Measurements from ENCODE around the gene DCST2. TPM values are rescaled to one million over a fixed set of nuclear protein-coding genes. Genes with fewer than 3 reads are reported as not detected.

DCST2 gene
- 0.17 to 0.80 TPM (median 0.29 TPM) in 5 replicates for total RNA-seq (2022; extraction: Qiagen RNA extraction; ENCODE audit: low read depth)

DNA sequence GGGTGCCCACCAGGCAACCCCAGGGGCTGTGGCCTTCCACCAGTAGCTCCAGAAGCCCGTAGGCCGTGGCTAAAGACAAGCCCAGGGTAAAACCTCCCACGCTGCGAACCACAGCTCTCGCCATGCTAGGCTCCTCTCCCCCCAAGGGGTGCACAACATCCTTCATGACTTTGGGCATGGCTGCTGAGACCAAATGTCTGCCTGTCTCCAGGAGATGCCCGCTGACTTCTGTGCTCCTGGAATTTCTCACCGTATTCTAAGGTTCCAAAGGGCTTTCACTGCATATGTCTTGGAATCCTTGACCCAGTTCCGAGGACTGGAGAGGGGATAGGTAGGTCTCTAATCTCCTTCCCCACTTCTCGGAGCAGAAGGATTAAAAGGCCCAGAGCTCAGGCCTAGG, at the start of gene DCST2, which contains the start of gene DCST1:
DCST2 (minus strand) TSS at position 258 of the 400 bp plus-strand sequence; CDS start at position 178, 80 bp downstream.
DCST1 (plus strand) TSS at position 301 of the 400 bp plus-strand sequence. CDS start 213 bp downstream, outside the sequence.

DNA sequence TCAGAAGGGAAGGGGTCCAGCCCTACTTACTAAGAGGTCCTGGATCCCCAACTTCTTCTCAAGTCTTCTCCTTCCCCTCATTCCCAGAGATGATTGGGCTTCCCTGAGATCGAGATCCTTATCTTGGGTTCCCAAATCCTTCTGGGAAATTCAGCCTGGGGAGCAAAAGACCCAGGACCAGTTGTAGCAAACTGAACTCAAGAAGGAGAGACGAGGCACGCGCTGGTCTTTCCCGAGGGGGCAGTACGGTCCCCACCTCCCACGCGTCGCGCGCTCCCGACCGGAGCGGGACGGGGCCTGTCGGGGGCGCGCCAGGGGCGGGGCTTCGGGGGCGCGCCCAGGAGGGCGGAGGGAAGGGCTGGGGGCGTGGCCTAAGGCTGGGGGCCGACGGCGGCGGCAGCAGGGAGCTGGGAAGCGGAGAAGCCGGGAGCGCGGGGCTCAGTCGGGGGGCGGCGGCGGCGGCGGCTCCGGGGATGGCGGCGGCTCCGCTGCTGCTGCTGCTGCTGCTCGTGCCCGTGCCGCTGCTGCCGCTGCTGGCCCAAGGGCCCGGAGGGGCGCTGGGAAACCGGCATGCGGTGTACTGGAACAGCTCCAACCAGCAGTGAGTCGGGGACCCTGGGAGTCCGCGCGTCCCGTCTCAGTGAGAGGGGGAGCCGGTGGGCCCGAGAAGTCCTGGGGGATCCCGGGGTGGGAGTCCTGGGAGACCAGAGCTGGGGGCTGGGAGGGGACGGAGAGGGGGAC, 45.1 kb upstream of the DCST2 start, which contains the start of gene EFNA3:
EFNA3 (plus strand) TSS at position 369 of the 741 bp plus-strand sequence; CDS start at position 474, 105 bp downstream.

DNA sequence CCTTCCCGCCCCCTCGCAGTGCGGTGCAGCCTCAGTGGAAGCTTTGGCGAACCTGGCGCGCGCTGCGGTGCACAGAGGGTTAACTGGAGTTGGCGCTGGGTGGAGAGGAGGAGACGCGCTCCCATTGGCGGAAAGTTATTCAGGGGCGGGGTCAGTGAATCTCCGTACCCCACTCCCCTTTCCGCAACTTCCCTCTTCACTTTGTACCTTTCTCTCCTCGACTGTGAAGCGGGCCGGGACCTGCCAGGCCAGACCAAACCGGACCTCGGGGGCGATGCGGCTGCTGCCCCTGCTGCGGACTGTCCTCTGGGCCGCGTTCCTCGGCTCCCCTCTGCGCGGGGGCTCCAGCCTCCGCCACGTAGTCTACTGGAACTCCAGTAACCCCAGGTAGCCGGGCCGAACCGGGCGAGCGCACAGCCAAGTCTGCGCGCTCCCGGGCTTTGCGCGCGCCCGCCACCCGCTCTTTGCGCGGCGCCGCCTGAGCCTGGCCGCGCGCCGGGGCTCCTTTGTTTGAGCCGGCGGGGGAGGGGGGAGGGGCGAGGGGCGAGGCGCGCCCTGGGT, 30.0 kb upstream of the DCST2 start, which contains the start of gene EFNA4:
EFNA4 (plus strand) TSS at position 191 of the 561 bp plus-strand sequence; CDS start at position 275, 84 bp downstream.

DNA sequence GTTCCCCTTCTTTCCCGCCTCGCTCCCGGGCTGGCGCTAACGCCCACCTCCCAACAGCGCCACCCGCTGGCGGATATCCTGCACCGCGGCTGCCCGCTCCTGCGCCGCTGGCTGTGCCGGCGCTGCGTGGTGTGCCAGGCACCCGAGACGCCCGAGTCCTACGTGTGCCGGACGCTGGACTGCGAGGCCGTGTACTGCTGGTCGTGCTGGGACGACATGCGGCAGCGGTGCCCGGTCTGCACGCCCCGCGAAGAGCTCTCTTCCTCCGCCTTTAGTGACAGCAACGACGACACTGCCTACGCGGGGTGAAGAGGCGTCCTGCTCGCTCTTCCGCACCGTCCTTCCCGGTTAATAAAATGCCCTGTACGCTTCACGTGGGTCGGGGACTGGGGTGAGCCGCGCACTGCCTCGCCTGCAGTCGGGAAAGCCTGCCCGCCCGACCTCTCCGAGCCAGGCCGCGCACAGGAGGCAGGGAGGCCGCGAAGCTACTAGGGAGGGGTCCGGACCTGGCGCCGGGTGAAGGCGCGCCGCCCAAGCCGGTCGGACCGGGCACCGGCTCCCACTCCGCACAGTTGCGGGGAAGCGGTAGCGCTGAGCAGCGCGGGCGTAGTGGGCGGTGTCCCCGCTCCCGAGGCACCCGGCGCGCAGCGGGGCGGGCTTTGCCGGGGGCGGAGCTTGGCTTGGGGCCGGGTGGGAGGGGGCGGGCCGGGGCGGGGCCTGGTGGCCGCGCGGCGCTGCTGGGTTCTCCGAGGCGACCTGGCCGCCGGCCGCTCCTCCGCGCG, 17.2 kb upstream of the DCST2 start, which contains the start of gene ADAM15:
ADAM15 (plus strand) TSS at position 757 of the 782 bp plus-strand sequence. CDS start 71 bp downstream, outside the sequence.

DNA sequence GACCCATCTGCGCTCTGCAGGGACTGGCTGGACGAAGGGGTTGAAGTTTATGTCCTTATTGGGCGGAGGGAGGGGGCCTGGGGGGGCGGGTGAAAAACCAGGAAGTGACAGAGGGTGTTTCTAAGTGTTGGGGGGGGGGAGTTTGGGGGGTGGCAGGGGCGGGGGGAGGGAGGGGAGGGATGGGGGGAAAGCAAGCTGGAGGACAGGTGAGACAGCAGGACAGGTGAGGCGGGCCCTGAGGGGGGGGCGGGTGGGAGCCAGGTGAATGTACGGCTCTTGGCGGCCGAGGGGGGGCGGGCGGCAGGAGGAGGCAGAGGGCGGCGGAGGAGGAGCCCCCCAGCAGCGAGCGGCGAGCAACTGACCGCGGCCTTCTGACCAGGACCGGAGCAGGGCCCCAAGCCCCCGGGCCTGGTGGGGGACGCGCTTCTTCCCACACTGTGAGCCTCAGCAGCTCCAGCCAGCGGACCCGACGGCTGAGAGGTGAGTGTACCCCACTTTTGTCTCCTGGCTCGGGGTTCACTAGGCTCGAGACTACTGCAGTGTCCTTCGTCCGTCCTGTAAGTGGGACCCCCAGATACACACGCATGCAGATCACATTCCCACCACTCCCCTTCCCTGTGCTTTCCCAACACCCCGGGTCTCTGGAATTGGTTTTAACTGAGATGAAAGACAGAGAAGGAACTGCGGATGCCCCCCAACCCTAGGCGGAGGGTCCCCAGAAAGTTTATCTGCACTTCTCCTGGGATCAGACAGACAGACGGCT, 30.9 kb downstream of the DCST2 start, which contains the start of gene ZBTB7B:
ZBTB7B (plus strand) TSS at position 339 of the 763 bp plus-strand sequence. CDS start 11,859 bp downstream, outside the sequence.

DNA sequence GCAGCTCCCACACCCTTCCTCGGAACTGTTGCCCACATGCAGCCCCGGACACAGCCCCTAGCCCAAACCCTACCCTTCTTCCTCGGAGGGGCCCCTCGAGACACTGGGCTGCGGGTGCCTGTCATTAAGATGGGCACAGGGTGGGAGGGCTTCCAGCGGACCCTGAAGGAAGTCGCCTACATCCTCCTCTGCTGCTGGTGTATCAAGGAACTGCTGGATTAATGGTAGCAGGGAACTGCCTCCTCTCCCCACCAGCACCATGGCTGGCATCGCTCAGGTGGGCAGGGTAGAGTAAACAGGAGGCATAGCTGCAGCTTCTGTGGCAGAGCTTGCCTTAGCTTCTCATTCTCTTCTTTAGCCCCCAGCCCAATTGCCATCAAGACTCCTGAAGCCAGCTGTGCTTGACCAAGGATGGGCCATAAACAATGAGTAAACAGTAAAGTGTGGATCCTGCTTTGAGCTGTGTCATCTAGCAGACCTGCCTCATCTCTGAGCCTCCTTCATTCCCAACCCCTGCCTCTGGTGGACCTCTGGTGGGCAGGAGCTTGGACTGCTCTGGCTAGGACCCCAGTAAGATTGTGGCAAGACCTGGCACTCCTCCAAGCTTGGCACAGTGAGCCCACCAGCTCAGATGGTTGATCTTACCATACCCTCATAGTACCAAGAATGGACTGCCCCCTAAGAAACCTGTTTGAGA, 39.9 kb downstream of the DCST2 start, which contains the start of gene LENEP:
LENEP (plus strand) TSS at position 15 of the 697 bp plus-strand sequence; CDS start at position 37, 22 bp downstream.

DNA sequence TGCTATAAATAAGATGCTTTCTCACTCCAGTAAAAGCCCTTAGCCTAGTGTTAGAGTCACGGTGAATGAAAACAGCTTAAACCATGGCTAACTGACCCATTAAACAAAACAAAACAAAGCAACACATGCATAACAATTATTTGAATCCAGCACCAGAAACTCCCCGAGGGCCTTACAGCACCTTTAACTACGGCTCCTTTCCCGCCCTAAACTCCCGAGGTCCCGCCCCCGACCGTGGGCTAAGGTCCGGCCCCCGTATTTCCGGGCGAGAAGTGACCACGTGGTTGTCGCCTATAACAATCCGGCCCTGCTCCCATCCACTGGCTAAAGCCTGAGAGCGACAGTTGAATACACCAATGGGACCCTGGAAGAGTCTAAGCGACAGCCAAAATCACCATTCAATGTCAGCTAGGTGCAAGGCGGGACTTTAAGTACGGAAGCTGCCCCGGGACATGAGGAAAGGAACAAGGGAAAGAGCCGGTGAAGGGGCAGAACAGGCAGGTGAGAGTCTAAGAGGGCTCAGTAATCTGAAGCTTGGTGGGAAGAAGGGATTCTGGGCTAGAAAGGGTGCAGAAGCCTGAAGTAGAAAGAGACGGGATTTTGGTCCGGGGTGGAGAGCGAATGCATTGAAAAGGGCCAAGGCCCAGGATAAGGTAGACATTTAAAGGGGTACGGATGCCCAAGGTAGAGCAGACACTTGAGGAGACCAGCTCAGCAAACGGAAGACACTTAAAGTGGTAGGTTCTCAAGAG, 50.5 kb downstream of the DCST2 start, which contains the start of gene FLAD1:
FLAD1 (plus strand) TSS at position 448 of the 752 bp plus-strand sequence. CDS start 351 bp downstream, outside the sequence.

DNA sequence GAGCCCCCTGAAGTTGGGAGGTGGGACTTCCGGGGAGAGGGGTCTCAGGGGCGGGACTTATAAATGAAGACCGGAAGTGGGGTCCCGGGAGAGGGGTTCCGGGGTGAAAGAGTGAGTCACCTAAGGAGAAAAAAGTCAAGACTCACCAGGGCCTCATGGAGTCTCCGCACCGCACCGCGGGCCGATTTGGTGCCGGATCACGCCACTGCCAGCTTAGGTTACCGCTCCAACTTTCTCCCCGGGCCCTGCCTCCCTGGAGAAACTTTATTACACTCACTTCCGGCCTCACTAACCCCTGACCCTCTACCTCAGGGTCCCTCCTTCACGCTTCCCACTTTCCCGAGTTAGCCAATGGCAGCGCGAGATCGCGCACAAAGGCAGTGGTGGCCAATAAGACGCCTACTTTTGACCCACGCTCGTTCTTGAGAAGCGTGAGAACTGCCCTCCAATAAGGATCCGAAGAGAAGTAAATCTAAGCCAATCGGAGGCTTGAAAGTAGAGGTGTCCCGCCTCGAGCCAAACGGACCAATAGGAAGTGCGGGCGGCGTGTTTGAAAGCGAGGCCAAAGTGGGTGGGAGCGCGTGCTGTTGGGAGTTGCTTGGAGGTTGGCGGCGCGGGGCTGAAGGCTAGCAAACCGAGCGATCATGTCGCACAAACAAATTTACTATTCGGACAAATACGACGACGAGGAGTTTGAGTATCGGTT, 59.3 kb downstream of the DCST2 start, which contains the start of gene CKS1B:
CKS1B (plus strand) TSS at position 580 of the 706 bp plus-strand sequence; CDS start at position 645, 65 bp downstream.

DNA sequence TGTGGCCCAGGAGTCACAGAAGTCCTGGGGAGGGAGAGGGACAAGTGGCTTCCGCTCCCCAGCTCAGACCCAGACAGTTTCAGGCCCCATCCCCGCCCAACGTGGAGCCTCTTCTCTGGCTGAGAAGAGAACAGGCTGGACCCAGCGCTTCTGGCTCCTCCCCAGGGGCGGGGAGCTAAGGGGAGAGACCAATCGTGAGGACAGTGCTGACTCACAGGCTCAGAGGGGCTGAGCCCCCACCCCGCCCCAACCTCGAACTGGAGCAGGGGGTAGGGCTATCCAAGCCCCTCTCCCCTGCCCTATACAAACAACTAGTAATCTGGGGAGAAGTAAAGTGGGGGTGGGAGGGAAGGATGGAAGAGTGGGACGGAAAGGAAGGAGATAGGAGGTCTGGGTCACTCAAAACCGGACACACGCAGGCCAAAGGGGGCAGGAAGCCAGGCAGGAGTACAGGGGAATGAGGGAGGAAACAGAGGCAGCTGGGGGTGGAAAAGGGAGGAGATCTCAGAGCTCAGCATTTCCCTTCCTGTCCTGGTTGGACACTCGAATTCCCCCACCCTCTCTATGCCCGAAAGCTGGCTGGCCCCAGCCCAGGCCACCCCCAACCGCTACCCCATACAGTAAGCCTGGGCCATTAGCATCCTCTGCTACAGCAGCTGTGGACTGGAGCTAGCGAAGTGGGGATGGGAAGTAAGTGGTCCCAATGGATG, 62.8 kb downstream of the DCST2 start, which contains the start of gene SHC1:
SHC1 (minus strand) TSS at position 117 of the 710 bp plus-strand sequence. CDS start 221 bp downstream, outside the sequence.

Other genes with a start within 250 kb of the DCST2 start
- gene KCNN3, start 163.5 kb downstream of the DCST2 start, total RNA-seq (2022; extraction: Qiagen RNA extraction; ENCODE audit: low read depth) = 0.02 to 0.19 TPM (median 0.07 TPM) in 4 of 5 replicates, not detected in the other
- gene PMVK, start 97.1 kb downstream of the DCST2 start, total RNA-seq (2022; extraction: Qiagen RNA extraction; ENCODE audit: low read depth) = 38.8 to 45.1 TPM (median 42.1 TPM) in 5 replicates
- gene PBXIP1, start 77.7 kb downstream of the DCST2 start, total RNA-seq (2022; extraction: Qiagen RNA extraction; ENCODE audit: low read depth) = 13.0 to 14.6 TPM (median 13.5 TPM) in 5 replicates
- 19.4 to 22.3 TPM (median 21.6 TPM) in 5 replicates for gene PYGO2, start 72.0 kb downstream of the DCST2 start, total RNA-seq (2022; extraction: Qiagen RNA extraction; ENCODE audit: low read depth)
- gene SHC1, start 63.0 kb downstream of the DCST2 start, total RNA-seq (2022; extraction: Qiagen RNA extraction; ENCODE audit: low read depth) = 199 to 255 TPM (median 244 TPM) in 5 replicates
- 304 to 367 TPM (median 343 TPM) in 5 replicates for gene CKS1B, start 59.1 kb downstream of the DCST2 start, total RNA-seq (2022; extraction: Qiagen RNA extraction; ENCODE audit: low read depth)
- gene FLAD1, start 50.4 kb downstream of the DCST2 start, total RNA-seq (2022; extraction: Qiagen RNA extraction; ENCODE audit: low read depth) = 39.8 to 46.3 TPM (median 44.9 TPM) in 5 replicates
- 0.23 TPM in 1 of 5 replicates, not detected in the others for gene LENEP, start 40.2 kb downstream of the DCST2 start, total RNA-seq (2022; extraction: Qiagen RNA extraction; ENCODE audit: low read depth)
- gene ZBTB7B, start 31.0 kb downstream of the DCST2 start, total RNA-seq (2022; extraction: Qiagen RNA extraction; ENCODE audit: low read depth) = 34.1 to 46.4 TPM (median 45.7 TPM) in 5 replicates
- not detected in 5 replicates for gene DCST1, start within 50 bp of the DCST2 start, total RNA-seq (2022; extraction: Qiagen RNA extraction; ENCODE audit: low read depth)
- 72.3 to 103 TPM (median 97.2 TPM) in 5 replicates for gene ADAM15, start 17.5 kb upstream of the DCST2 start, total RNA-seq (2022; extraction: Qiagen RNA extraction; ENCODE audit: low read depth)
- 12.2 to 13.0 TPM (median 12.4 TPM) in 5 replicates for gene EFNA4, start 30.0 kb upstream of the DCST2 start, total RNA-seq (2022; extraction: Qiagen RNA extraction; ENCODE audit: low read depth)
- gene EFNA3, start 45.1 kb upstream of the DCST2 start, total RNA-seq (2022; extraction: Qiagen RNA extraction; ENCODE audit: low read depth) = 6.9 to 11.0 TPM (median 10.3 TPM) in 5 replicates
- 23.0 to 32.0 TPM (median 28.5 TPM) in 5 replicates for gene EFNA1, start 94.1 kb upstream of the DCST2 start, total RNA-seq (2022; extraction: Qiagen RNA extraction; ENCODE audit: low read depth)
- gene SLC50A1, start 102.1 kb upstream of the DCST2 start, total RNA-seq (2022; extraction: Qiagen RNA extraction; ENCODE audit: low read depth) = 30.2 to 37.7 TPM (median 35.4 TPM) in 5 replicates
- 69.8 to 112 TPM (median 98.4 TPM) in 5 replicates for gene DPM3, start 106.8 kb upstream of the DCST2 start, total RNA-seq (2022; extraction: Qiagen RNA extraction; ENCODE audit: low read depth)
- 222 to 262 TPM (median 235 TPM) in 5 replicates for gene KRTCAP2, start 139.5 kb upstream of the DCST2 start, total RNA-seq (2022; extraction: Qiagen RNA extraction; ENCODE audit: low read depth)
- gene TRIM46, start 140.1 kb upstream of the DCST2 start, total RNA-seq (2022; extraction: Qiagen RNA extraction; ENCODE audit: low read depth) = 1.8 to 2.9 TPM (median 2.6 TPM) in 5 replicates
- 6.0 to 10.7 TPM (median 8.4 TPM) in 5 replicates for gene THBS3, start 174.1 kb upstream of the DCST2 start, total RNA-seq (2022; extraction: Qiagen RNA extraction; ENCODE audit: low read depth)
- gene MTX1, start 174.9 kb upstream of the DCST2 start, total RNA-seq (2022; extraction: Qiagen RNA extraction; ENCODE audit: low read depth) = 65.8 to 81.8 TPM (median 76.1 TPM) in 5 replicates
- 26.5 to 34.2 TPM (median 33.7 TPM) in 5 replicates for gene ENTREP3, start 221.7 kb upstream of the DCST2 start, total RNA-seq (2022; extraction: Qiagen RNA extraction; ENCODE audit: low read depth)
- 99.5 to 134 TPM (median 118 TPM) in 5 replicates for gene SCAMP3, start 228.6 kb upstream of the DCST2 start, total RNA-seq (2022; extraction: Qiagen RNA extraction; ENCODE audit: low read depth)
- 21.2 to 25.1 TPM (median 23.8 TPM) in 5 replicates for gene CLK2, start 239.7 kb upstream of the DCST2 start, total RNA-seq (2022; extraction: Qiagen RNA extraction; ENCODE audit: low read depth)
- 3.2 to 6.4 TPM (median 5.2 TPM) in 5 replicates for gene HCN3, start 243.7 kb upstream of the DCST2 start, total RNA-seq (2022; extraction: Qiagen RNA extraction; ENCODE audit: low read depth)

All from A549 treated with GW870086 at 1 μM for 4 hours (cell line).